HG02798 (cell line): ENCODE results near the gene LRP6.
"Not testable (repeated sequence)": the region's sequence is repeated elsewhere in the genome, so short reads cannot be mapped to it uniquely, and the experiment has no call there.

Source experiments
- ATAC-seq: cut with Tn5 transposase; IDR thresholded peaks from one replicate; pipeline ENCODE4 v1.9.1; 2021; ENCODE audit warnings: mild to moderate bottlenecking; ENCODE audit not compliant: unreplicated experiment, poor library complexity

LRP6 gene

GRCh38 chr12:12266389-12266872, 413 bp downstream of the LRP6 start:
- ATAC-seq: no peak

DNA sequence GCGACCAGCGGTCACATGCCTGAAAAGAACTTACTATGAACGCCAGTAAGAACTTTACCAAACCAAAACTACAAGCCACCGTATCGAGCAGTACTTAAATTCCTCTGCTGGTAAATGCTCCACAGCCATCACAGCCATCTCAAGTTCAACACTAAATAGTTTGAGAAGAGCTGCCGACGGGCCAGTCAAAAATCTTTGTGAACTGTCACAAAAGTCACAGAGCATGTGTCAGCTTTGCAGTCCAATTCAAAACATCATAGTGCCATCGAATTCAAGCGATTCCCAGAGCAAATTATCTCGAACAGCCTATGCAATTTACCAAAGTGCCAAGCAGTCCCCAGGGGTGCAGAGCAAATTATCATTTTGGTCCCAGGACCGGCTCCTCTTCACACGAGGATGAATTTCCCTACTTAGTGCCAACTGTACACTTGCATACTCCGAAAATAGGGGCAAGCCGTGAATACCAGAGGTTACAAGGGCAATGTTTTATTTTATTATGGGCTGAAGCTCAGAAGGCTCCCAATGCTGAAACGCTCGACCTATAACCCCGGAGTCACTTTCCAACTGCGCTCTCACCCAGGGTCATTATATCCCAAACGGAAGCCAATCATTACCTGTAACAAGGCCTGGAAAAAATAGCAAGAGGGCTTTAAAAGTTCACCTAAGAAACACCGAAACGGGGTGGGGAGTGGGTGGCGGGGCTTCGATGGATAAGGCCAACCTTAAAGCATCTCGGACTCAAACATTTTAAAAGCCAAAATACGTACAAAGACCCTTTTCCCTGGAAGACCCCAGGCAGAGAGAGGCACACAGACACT, 1.1 kb downstream of the LRP6 start:
- ATAC-seq: no peak

- ATAC-seq: no peak
These were observed 1.8 kb downstream of the LRP6 start for GRCh38 chr12:12265035-12265434.

DNA sequence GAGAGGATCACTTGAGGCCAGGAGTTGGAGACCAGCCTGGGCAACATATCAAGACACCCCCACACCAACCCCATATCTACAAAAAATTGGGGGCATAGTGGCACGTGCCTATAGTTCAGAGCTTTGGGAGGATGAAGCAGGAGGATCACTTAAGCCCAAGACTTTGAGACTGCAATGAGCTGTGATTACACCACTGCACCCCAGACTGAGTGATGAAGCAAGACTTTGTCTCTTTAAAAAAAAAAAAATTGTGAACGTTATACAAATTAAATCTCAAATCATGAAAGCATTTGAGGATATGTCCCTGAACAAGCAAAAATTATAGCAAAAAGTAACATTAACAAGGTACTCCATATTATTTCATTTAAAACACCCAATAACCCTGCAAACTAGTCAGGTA, 2.9 kb downstream of the LRP6 start:
- no peak for ATAC-seq

- ATAC-seq: not testable (repeated sequence)
These were observed 10.5 kb downstream of the LRP6 start for GRCh38 chr12:12256291-12256757.

- ATAC-seq: no peak
These were observed 12.3 kb downstream of the LRP6 start for GRCh38 chr12:12254553-12254952.

DNA sequence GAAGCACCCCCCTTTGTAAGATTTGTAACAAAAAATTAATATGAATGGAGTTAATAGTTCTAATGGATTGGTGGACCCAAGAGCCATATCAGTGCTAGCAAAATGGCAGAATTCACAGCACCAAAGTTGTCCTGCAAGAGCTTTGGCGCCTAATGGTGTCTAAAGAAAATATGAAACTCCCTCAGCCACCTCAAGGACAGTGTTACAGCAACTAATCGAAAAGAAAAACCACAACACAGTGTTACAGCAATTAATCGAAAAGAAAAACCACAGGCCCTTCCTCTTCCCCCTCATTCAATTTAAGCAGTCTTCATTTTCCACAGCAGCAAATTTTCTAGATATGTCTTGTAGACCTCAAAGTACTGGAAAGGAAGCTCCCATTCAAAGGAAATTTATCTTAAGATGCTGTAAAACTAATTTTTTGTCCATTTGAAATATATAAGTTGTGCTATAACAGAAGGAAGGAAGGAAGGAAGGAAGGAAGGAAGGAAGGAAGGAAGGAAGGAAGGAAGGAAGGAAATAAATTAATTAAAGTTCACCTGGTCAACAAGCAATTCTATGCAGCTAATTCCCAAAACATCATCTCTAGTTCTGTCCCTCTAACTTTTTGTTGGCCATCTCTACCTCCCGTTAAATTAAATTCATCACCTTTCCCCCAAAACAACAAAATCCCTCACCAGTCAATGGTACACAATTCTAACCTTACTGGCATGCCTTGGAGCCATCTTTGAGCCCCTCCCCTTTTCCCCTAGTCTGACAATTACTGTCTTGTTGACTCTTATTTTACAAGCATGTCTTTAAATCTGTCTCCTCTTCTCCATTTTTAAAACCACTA, 17.4 kb downstream of the LRP6 start:
- no peak for ATAC-seq

GRCh38 chr12:12247584-12247983, 19.3 kb downstream of the LRP6 start:
- ATAC-seq: no peak

GRCh38 chr12:12244341-12244740, 22.5 kb downstream of the LRP6 start:
- no peak for ATAC-seq

- ATAC-seq: no peak
These were observed 26.0 kb downstream of the LRP6 start for GRCh38 chr12:12240662-12241340.

DNA sequence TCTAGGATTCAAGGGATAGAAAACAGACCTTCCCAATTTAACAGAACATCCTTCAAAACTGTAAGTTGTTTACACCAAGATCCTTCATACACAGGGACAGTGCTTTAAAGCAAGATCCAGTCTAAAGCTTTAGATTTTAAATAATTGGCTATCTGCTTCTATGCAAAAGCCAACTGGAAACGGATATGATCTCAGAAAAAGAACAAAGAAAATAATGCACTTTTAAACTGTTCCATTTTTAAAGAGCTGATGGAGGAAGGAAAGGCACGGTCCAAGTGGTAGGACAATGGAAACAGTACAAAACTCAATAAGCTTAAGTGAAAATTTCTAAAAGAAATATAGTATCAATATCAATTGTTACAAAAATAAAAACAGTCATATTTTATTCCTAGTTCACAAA, 27.7 kb downstream of the LRP6 start:
- ATAC-seq: no peak

- no peak for ATAC-seq
These were observed 28.2 kb downstream of the LRP6 start for GRCh38 chr12:12238605-12239004.

DNA sequence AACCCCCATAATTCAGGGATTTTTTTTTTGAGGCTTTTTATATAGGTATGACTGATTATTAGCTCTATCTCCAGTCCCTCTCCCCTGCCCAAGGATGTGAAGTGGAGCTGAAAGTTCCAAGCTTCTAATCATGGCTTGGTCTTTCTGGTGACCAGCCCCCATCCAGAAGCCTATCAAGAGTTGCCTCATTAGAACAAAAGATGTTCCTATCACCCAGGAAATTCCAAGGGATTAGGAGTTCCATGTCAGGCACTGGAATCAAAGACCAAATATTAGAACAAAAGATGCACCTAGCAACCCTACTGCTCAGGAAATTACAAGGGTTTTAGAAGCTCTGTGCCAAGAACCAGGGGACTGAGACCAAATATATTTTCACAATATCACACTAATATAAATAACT, 29.9 kb downstream of the LRP6 start:
- ATAC-seq: no peak

GRCh38 chr12:12230275-12230674, 36.6 kb downstream of the LRP6 start:
- ATAC-seq: no peak

DNA sequence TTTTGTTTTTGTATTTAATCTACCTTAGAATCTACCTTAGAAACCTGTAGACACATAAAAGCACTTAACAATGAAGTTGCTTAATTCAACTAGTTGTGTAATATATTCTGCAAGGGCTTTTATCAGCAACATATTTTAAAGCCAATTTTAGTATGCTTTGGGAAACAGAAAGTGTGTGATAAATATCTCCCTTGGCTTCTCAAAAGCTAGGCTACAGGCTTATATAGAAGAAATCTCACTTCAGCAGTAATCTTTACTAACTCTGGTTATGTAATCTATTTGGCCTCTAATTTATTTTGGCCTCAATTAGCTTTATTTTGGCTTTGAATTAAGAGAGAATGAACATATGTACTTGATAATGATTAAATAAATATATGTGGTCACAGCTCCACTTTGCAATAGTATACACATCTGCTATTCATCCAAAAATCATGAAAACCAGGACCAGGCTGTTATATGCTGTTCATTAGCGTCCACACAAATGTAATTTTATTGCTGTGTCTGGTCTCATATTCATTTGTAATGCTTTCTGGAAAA, 37.2 kb downstream of the LRP6 start:
- no peak for ATAC-seq

GRCh38 chr12:12228402-12228801, 38.4 kb downstream of the LRP6 start:
- no peak for ATAC-seq

GRCh38 chr12:12226187-12226586, 40.7 kb downstream of the LRP6 start:
- ATAC-seq: no peak

DNA sequence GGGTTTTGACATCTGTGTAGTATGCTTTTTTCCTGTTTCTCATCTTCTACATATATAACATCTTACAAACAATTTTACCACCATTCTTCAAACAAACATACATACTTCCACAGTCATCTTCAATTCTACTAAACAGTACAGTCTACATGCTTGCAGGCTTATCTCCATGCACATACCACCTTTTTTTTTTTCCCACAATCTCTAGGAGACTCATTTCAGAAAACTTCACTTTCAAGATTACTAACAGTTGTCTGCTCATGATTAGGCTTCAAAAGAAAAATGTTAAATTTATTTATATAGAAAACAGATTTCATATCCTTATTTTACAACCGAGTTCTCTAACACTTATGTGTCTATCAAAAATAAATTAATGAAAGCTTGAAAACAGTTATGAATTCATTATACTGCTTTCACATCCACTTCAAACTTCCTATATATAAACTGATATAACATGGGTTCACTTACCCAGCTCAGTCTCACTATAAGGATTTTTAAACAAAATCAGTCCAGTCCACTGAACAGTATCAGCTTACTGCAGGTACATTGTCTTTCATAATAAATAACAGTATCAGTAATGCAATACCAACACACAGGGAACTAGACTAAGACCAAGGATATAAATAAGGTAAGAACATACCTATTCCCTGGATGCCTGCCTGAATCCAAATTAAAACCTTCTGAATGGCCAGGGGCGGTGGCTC, 42.5 kb downstream of the LRP6 start:
- ATAC-seq: no peak

- no peak for ATAC-seq
These were observed 45.3 kb downstream of the LRP6 start for GRCh38 chr12:12221560-12221959.

- ATAC-seq: no peak
These were observed 47.2 kb downstream of the LRP6 start for GRCh38 chr12:12219664-12220063.
